HG03342 (cell line): ENCODE data around the gene TMPRSS4.

Experiments
- ATAC-seq: cut with Tn5 transposase; IDR thresholded peaks from one replicate; pipeline ENCODE4 v1.9.1; 2021; ENCODE audit warnings: mild to moderate bottlenecking, moderate library complexity; ENCODE audit not compliant: unreplicated experiment

The TMPRSS4 gene

GRCh38 chr11:118100691-118101232 lies 23.9 kb downstream of the TMPRSS4 start:
- ATAC-seq, result no peak

GRCh38 chr11:118102721-118103261 lies 25.9 kb downstream of the TMPRSS4 start:
- no peak for ATAC-seq

GRCh38 chr11:118104491-118104890 lies 27.6 kb downstream of the TMPRSS4 start:
- no peak for ATAC-seq

GRCh38 chr11:118105657-118106305 lies 28.9 kb downstream of the TMPRSS4 start:
- no peak for ATAC-seq

- ATAC-seq, result no peak
Measured at GRCh38 chr11:118106789-118107335, 30.0 kb downstream of the TMPRSS4 start.

GRCh38 chr11:118108513-118108912 lies 31.6 kb downstream of the TMPRSS4 start:
- ATAC-seq, result no peak

GRCh38 chr11:118109231-118109630 lies 32.4 kb downstream of the TMPRSS4 start:
- no peak for ATAC-seq

- ATAC-seq, result no peak
Measured at GRCh38 chr11:118111019-118111743, 34.3 kb downstream of the TMPRSS4 start.

- ATAC-seq, result no peak
Measured at GRCh38 chr11:118111744-118112035, 34.8 kb downstream of the TMPRSS4 start.

- no peak for ATAC-seq
Measured at GRCh38 chr11:118112711-118113430, 36.0 kb downstream of the TMPRSS4 start.

GRCh38 chr11:118114266-118114665 lies 37.4 kb downstream of the TMPRSS4 start:
- ATAC-seq, result no peak

- no peak for ATAC-seq
Measured at GRCh38 chr11:118115048-118115447, 38.2 kb downstream of the TMPRSS4 start.

- no peak for ATAC-seq
Measured at GRCh38 chr11:118117790-118118601, 41.1 kb downstream of the TMPRSS4 start.

GRCh38 chr11:118120793-118121192 lies 43.9 kb downstream of the TMPRSS4 start:
- no peak for ATAC-seq

- no peak for ATAC-seq
Measured at GRCh38 chr11:118124929-118125535, 48.2 kb downstream of the TMPRSS4 start.

- ATAC-seq, result no peak
Measured at GRCh38 chr11:118126082-118126838, 49.4 kb downstream of the TMPRSS4 start.

GRCh38 chr11:118128310-118128709 lies 51.4 kb downstream of the TMPRSS4 start:
- ATAC-seq, result no peak

- no peak for ATAC-seq
Measured at GRCh38 chr11:118128721-118129470, 52.0 kb downstream of the TMPRSS4 start.
